GM12878 (cell line): ENCODE measurements around the gene TARS3. TPM values are rescaled to one million over a fixed set of nuclear protein-coding genes. Genes with fewer than 3 reads are reported as not detected.
A peak's percentile ranks its signal among the peaks of the same experiment; 100 is the strongest.

ENCODE experiments used
- ATAC-seq: fragments of 200-7000 bp; cut with Tn5 transposase; 3 replicates; pipeline ENCODE4 v1.9.1; 2020; ENCODE audit warnings: mild to moderate bottlenecking, moderate library complexity
- BruUV-seq: library from RNA; stranded (reverse); fragments of 400-500 nt; replicated peaks from 2 replicates; lab custom pipeline; 2021; lab: Mats Ljungman, UMichigan
- CTCF ChIA-PET: fragments of 300-600 bp; sonication (Branson Sonifier 250); formaldehyde crosslinking; extraction: SDS; loops from one replicate; lab custom pipeline; 2021; ENCODE audit warnings: inconsistent platforms; lab: Yijun Ruan, JAX
- POLR2A ChIA-PET: fragments of 350-600 bp; formaldehyde crosslinking; extraction: SDS; loops from one replicate; lab custom pipeline; 2021; ENCODE audit warnings: inconsistent platforms; lab: Charles Lee
- RAD21 ChIA-PET: fragments of 300-600 bp; sonication (Branson Sonifier 250); formaldehyde crosslinking; loops from one replicate; lab custom pipeline; 2023; ENCODE audit warnings: antibody characterized with exemption; ENCODE audit not compliant: unreplicated experiment; lab: Charles Lee
- SMC1A ChIA-PET: fragments of 300-600 bp; sonication (Branson Sonifier 250); formaldehyde crosslinking; loops from one replicate; lab custom pipeline; 2023; ENCODE audit not compliant: unreplicated experiment, uncharacterized antibody; lab: Charles Lee
- DNase-seq: peaks from one replicate; pipeline ENCODE4 v3.0.0-alpha.2; 2011; ENCODE audit warnings: low read depth, low spot score
- FAIRE-seq: peaks from 3 replicates; lab custom pipeline; 2011; peaks lifted over from hg19 to GRCh38; lab: Jason Lieb, UNC
- H2AFZ ChIP-seq: 2 replicates; pipeline ENCODE4 v1.6.0; 2011; ENCODE audit warnings: low read depth, low read length, control low read depth; ENCODE audit not compliant: control insufficient read depth
- H3K27ac ChIP-seq: 2 replicates; pipeline ENCODE4 v1.5.1; 2011; ENCODE audit warnings: control low read depth; ENCODE audit not compliant: control insufficient read depth, insufficient read depth
- H3K27me3 ChIP-seq, 2 experiments: replicated peaks in 1 of 2; 2 replicates each; pipeline versions ENCODE4 v1.6.0 to v1.6.1; 2011; ENCODE audit warnings: low read length in 1 of 2; ENCODE audit not compliant: control insufficient read depth in 2 of 2, insufficient read depth in 2 of 2
- H3K36me3 ChIP-seq, 2 experiments: 2 replicates each; pipeline ENCODE4 v1.5.1; 2011; ENCODE audit warnings: low read length in 1 of 2; ENCODE audit not compliant: control insufficient read depth in 2 of 2, insufficient read depth in 2 of 2
- H3K4me1 ChIP-seq: 2 replicates; pipeline ENCODE4 v1.6.1; 2011; ENCODE audit warnings: mild to moderate bottlenecking, low read length, moderate library complexity, mixed read lengths; ENCODE audit not compliant: control insufficient read depth, insufficient read depth
- H3K4me2 ChIP-seq: 2 replicates; pipeline ENCODE4 v1.6.0; 2011; ENCODE audit warnings: control low read depth; ENCODE audit not compliant: control insufficient read depth, insufficient read depth
- H3K4me3 ChIP-seq: fragments of 200-600 bp; sonication (generic); 2 replicates; pipeline ENCODE4 v1.5.1; 2016
- H3K79me2 ChIP-seq: 2 replicates; pipeline ENCODE4 v1.6.0; 2011; ENCODE audit warnings: low read length; ENCODE audit not compliant: control insufficient read depth, insufficient read depth
- H3K9ac ChIP-seq: 2 replicates; pipeline ENCODE4 v1.8.0; 2011; ENCODE audit warnings: low read length, control low read depth, mixed read lengths; ENCODE audit not compliant: control insufficient read depth, insufficient read depth
- H3K9me3 ChIP-seq: replicated peaks from 3 replicates; pipeline ENCODE4 v1.5.1; 2011; ENCODE audit warnings: mild to moderate bottlenecking, low read length; ENCODE audit not compliant: control insufficient read depth, insufficient read depth
- H4K20me1 ChIP-seq: 2 replicates; pipeline ENCODE4 v1.6.0; 2011; ENCODE audit not compliant: control insufficient read depth, insufficient read depth
- EP300 ChIP-seq, 2 experiments: fragments of 150-350 bp in 1 of 2; IDR thresholded peaks; 2 replicates each; pipeline ENCODE4 v1.6.1; 2011 to 2012; ENCODE audit warnings: low read depth in 2 of 2, low read length in 2 of 2, borderline replicate concordance in 1 of 2, improper control_type of control experiment in 1 of 2, inconsistent platforms in 1 of 2; ENCODE audit not compliant: control insufficient read depth in 1 of 2
- ETV6 ChIP-seq, 2 experiments: fragments of 450-650 bp in 1 of 2; IDR thresholded peaks in 1 of 2; conservative IDR thresholded peaks in 1 of 2; 2 replicates each; pipeline ENCODE4 v1.6.1; 2014; ENCODE audit warnings: antibody characterized with exemption in 1 of 2, borderline replicate concordance in 1 of 2, low read depth in 1 of 2, mild to moderate bottlenecking in 1 of 2, moderate library complexity in 1 of 2
- IKZF1 ChIP-seq: fragments of 450-650 bp; conservative IDR thresholded peaks from 2 replicates; pipeline ENCODE4 v1.6.1; 2017; ENCODE audit warnings: antibody characterized with exemption, mild to moderate bottlenecking
- JUNB ChIP-seq: IDR thresholded peaks from 2 replicates; pipeline ENCODE4 v1.6.1; 2016; ENCODE audit warnings: antibody characterized with exemption, mild to moderate bottlenecking
- NFIC ChIP-seq: IDR thresholded peaks from 2 replicates; pipeline ENCODE4 v1.6.1; 2012; ENCODE audit warnings: low read depth, mild to moderate bottlenecking, inconsistent platforms, low read length, moderate library complexity
- POU2F2 ChIP-seq: IDR thresholded peaks from 3 replicates; pipeline ENCODE4 v1.6.1; 2011; ENCODE audit warnings: low read depth, mild to moderate bottlenecking, low read length, borderline replicate concordance
- RUNX3 ChIP-seq: IDR thresholded peaks from 2 replicates; pipeline ENCODE4 v1.6.1; 2012; ENCODE audit warnings: low read length, inconsistent platforms
- SPI1 ChIP-seq: IDR thresholded peaks from 2 replicates; pipeline ENCODE4 v1.6.1; 2011; ENCODE audit warnings: low read depth, mild to moderate bottlenecking, low read length, moderate library complexity, borderline replicate concordance; ENCODE audit not compliant: insufficient read depth
- SREBF1 ChIP-seq: IDR thresholded peaks from 2 replicates; pipeline ENCODE4 v1.6.1; 2012; ENCODE audit warnings: mild to moderate bottlenecking, low read length
- ZNF217 ChIP-seq: fragments of 450-650 bp; IDR thresholded peaks from 2 replicates; pipeline ENCODE4 v1.6.1; 2017; ENCODE audit warnings: antibody characterized with exemption, mild to moderate bottlenecking
- WGBS: methylation state at CpG from one replicate; pipeline ENCODE4 v1.1.6; 2016; ENCODE audit warnings: low lambda C conversion rate; ENCODE audit not compliant: insufficient replicate concordance, insufficient coverage; ENCODE audit errors: missing lambda C conversion rate; 5-methylcytosine and 5-hydroxymethylcytosine counted together
- in situ Hi-C: fragments of 300-500 bp; cut with MboI; formaldehyde crosslinking; loops from 9 replicates; pipeline ENCODE4 v1.14.3; 2018; ENCODE audit warnings: mixed read lengths
- intact Hi-C: fragments of 100-400 bp; cut with micrococcal nuclease; formaldehyde crosslinking; loops from one replicate; pipeline ENCODE4 v1.14.2; 2022; ENCODE audit not compliant: unreplicated experiment
- polyA plus RNA-seq, 11 experiments: library from polyadenylated mRNA; depleted of rRNA in 4 of 11; unstranded in 6 of 11; stranded (reverse) in 5 of 11; fragments of >200 nt; fragmentation: Nextera tagmentation in 4 of 11; fragmentation: Illumina TruSeq in 1 of 11; extraction: Ambion mirVana in 4 of 11; extraction: Trizol in 1 of 11; gene quantifications; 1 replicate in 1 of 11; 2 replicates in 10 of 11; pipeline versions ENCODE4 v1.2.1 to v1.2.3, GENCODE V29; 2011 to 2016; ENCODE audit warnings: inconsistent platforms in 2 of 11, missing spikeins in 2 of 11, low read depth in 1 of 11
- total RNA-seq, 4 experiments: library from RNA; depleted of rRNA in 3 of 4; stranded (reverse); fragments of >200 nt in 3 of 4; fragmentation: Illumina TruSeq in 1 of 4; extraction: Trizol in 1 of 4; gene quantifications; 2 replicates each; pipeline versions ENCODE4 v1.2.1 to v1.2.3, GENCODE V29; 2013 to 2021
- TF ChIP-seq, protein P1 (sequence below): fragments of 450-650 bp; IDR thresholded peaks from 2 replicates; pipeline ENCODE4 v1.6.1; 2017; ENCODE audit warnings: mild to moderate bottlenecking, moderate library complexity
- TF ChIP-seq, protein P2 (sequence below): fragments of 450-650 bp; IDR thresholded peaks from 2 replicates; pipeline ENCODE4 v1.6.1; 2018; ENCODE audit warnings: mild to moderate bottlenecking, low read depth, moderate library complexity; ENCODE audit not compliant: partially characterized antibody
- TF ChIP-seq, protein P3 (sequence below), 3 experiments: IDR thresholded peaks in 2 of 3; conservative IDR thresholded peaks in 1 of 3; 2 replicates each; pipeline ENCODE4 v1.5.1; 2011; ENCODE audit warnings: low read depth in 3 of 3, low read length in 3 of 3, mild to moderate bottlenecking in 3 of 3, control low read depth in 2 of 3, moderate library complexity in 2 of 3, inconsistent platforms in 1 of 3, mixed read lengths in 1 of 3; ENCODE audit not compliant: control insufficient read depth in 2 of 3, insufficient read depth in 1 of 3; ENCODE audit errors: extremely low read depth in 1 of 3

TARS3 gene
- total and polyA plus RNA-seq, 10 of the 15 experiments (the other 5 are each of a cell fraction or from before 2014, with no cell fraction given), result 1.4 to 7.8 (median 5.3) TPM

DNA sequence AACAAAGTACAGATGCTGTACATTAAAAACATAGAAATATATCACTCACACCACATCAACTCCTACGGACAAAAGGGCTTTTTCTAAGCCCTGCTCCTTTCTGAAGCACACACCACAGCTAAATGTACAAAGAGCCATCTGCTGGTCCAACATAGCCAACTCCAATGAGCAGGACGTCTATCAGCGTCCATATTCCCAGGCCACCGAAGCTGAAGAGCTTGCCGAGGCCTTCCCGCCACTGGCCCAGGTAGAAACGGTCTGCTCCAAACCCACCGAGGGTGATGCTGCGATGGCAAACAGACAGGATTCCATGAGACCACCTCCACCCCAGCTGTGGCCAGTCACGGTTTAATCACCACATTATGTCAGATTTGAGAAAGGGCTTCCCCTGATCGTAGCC, 81.9 kb downstream of the TARS3 start:
- H3K4me2 ChIP-seq, result no peak overlapping the region
- BruUV-seq, result no TSS peak
- H4K20me1 ChIP-seq, result no peaks in the 10 kb centered on the region
- intact Hi-C loops (no loop called here), in situ Hi-C loops (loop anchor here (5.0 kb wide), 1 partner anchor 350 kb away; no protein-coding TSS in a partner anchor)
- H3K36me3 ChIP-seq, result peaks cover 7 to 17% of the 10 kb centered on the region in 2 experiments; a peak in 3 of 4 replicates
- DNase-seq, result no peak
- no peak overlapping the region for H3K4me3 ChIP-seq
- no peaks in the 10 kb centered on the region for H3K27me3 ChIP-seq
- H3K79me2 ChIP-seq, result no peaks in the 10 kb centered on the region
- H3K4me1 ChIP-seq, result peaks cover 5% of the 10 kb centered on the region; the same call in 1 of the 2 replicates
- CTCF ChIA-PET, result interaction anchor here (1.1 to 5.1 kb wide), 23 partner anchors 7 to 634 kb away, joined by 3 to 93 read pairs (median 5); partner anchors contain the start of genes SNRPA1 and TM2D3
- POLR2A ChIA-PET, result interaction anchor here (0.6 to 1.1 kb wide), 2 partner anchors 11 to 250 kb away, joined by 3 to 4 read pairs; no protein-coding TSS in a partner anchor
- FAIRE-seq, result no peak
- no peak overlapping the region for H2AFZ ChIP-seq
- RAD21 ChIA-PET, result interaction anchor here (0.7 to 2.4 kb wide), 9 partner anchors 8 to 384 kb away, joined by 3 to 23 read pairs (median 4); partner anchors contain the start of genes SNRPA1 and TM2D3
- H3K9ac ChIP-seq, result no peak overlapping the region
- no peaks in the 10 kb centered on the region for H3K9me3 ChIP-seq
- WGBS, result 65% methylated on average over 11 of the region's 11 CpGs
- ATAC-seq, result peak; percentile 32
- H3K27ac ChIP-seq, result no peak overlapping the region
- SMC1A ChIA-PET, result interaction anchor here (1.3 to 4.9 kb wide), 9 partner anchors 11 to 384 kb away, joined by 3 to 30 read pairs (median 12); partner anchors contain the start of gene SNRPA1
- TF ChIP-seq IKZF1 (no peak), NFIC (no peak), SPI1 (no peak), EP300 (IDR thresholded peaks at IDR 0.05; ENCODE audit: borderline replicate concordance in 1 of 2, control insufficient read depth in 1 of 2, low read depth in 2 of 2, low read length in 2 of 2) (no peak), JUNB (no peak), POU2F2 (no peak), ETV6 (conservative IDR thresholded peaks at IDR 0.05 in 1 of 2, IDR thresholded peaks at IDR 0.05 in 1 of 2; ENCODE audit: borderline replicate concordance in 1 of 2, low read depth in 1 of 2) (no peak), SREBF1 (no peak), ZNF217 (no peak), RUNX3 (no peak)
- TF ChIP-seq, protein P1, sequence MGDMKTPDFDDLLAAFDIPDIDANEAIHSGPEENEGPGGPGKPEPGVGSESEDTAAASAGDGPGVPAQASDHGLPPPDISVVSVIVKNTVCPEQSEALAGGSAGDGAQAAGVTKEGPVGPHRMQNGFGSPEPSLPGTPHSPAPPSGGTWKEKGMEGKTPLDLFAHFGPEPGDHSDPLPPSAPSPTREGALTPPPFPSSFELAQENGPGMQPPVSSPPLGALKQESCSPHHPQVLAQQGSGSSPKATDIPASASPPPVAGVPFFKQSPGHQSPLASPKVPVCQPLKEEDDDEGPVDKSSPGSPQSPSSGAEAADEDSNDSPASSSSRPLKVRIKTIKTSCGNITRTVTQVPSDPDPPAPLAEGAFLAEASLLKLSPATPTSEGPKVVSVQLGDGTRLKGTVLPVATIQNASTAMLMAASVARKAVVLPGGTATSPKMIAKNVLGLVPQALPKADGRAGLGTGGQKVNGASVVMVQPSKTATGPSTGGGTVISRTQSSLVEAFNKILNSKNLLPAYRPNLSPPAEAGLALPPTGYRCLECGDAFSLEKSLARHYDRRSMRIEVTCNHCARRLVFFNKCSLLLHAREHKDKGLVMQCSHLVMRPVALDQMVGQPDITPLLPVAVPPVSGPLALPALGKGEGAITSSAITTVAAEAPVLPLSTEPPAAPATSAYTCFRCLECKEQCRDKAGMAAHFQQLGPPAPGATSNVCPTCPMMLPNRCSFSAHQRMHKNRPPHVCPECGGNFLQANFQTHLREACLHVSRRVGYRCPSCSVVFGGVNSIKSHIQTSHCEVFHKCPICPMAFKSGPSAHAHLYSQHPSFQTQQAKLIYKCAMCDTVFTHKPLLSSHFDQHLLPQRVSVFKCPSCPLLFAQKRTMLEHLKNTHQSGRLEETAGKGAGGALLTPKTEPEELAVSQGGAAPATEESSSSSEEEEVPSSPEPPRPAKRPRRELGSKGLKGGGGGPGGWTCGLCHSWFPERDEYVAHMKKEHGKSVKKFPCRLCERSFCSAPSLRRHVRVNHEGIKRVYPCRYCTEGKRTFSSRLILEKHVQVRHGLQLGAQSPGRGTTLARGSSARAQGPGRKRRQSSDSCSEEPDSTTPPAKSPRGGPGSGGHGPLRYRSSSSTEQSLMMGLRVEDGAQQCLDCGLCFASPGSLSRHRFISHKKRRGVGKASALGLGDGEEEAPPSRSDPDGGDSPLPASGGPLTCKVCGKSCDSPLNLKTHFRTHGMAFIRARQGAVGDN, result no peak
- TF ChIP-seq, protein P2, sequence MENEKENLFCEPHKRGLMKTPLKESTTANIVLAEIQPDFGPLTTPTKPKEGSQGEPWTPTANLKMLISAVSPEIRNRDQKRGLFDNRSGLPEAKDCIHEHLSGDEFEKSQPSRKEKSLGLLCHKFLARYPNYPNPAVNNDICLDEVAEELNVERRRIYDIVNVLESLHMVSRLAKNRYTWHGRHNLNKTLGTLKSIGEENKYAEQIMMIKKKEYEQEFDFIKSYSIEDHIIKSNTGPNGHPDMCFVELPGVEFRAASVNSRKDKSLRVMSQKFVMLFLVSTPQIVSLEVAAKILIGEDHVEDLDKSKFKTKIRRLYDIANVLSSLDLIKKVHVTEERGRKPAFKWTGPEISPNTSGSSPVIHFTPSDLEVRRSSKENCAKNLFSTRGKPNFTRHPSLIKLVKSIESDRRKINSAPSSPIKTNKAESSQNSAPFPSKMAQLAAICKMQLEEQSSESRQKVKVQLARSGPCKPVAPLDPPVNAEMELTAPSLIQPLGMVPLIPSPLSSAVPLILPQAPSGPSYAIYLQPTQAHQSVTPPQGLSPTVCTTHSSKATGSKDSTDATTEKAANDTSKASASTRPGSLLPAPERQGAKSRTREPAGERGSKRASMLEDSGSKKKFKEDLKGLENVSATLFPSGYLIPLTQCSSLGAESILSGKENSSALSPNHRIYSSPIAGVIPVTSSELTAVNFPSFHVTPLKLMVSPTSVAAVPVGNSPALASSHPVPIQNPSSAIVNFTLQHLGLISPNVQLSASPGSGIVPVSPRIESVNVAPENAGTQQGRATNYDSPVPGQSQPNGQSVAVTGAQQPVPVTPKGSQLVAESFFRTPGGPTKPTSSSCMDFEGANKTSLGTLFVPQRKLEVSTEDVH, result no peak
- TF ChIP-seq, protein P3, sequence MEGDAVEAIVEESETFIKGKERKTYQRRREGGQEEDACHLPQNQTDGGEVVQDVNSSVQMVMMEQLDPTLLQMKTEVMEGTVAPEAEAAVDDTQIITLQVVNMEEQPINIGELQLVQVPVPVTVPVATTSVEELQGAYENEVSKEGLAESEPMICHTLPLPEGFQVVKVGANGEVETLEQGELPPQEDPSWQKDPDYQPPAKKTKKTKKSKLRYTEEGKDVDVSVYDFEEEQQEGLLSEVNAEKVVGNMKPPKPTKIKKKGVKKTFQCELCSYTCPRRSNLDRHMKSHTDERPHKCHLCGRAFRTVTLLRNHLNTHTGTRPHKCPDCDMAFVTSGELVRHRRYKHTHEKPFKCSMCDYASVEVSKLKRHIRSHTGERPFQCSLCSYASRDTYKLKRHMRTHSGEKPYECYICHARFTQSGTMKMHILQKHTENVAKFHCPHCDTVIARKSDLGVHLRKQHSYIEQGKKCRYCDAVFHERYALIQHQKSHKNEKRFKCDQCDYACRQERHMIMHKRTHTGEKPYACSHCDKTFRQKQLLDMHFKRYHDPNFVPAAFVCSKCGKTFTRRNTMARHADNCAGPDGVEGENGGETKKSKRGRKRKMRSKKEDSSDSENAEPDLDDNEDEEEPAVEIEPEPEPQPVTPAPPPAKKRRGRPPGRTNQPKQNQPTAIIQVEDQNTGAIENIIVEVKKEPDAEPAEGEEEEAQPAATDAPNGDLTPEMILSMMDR (IDR thresholded peaks at IDR 0.05 in 2 of 3, conservative IDR thresholded peaks at IDR 0.05 in 1 of 3; ENCODE audit: control insufficient read depth in 2 of 3, extremely low read depth in 1 of 3, insufficient read depth in 1 of 3, low read depth in 3 of 3, low read length in 3 of 3), result no peak
